HCEC 1CT (cell line): ENCODE results near the gene MRPS7.

Experiments used
- DNase-seq: peaks from one replicate; pipeline ENCODE4 v3.0.0-alpha.2; 2017

Gene MRPS7

GRCh38 chr17:75313941-75314551, 52.4 kb downstream of the MRPS7 start:
- DNase-seq = peak; percentile 4

DNA sequence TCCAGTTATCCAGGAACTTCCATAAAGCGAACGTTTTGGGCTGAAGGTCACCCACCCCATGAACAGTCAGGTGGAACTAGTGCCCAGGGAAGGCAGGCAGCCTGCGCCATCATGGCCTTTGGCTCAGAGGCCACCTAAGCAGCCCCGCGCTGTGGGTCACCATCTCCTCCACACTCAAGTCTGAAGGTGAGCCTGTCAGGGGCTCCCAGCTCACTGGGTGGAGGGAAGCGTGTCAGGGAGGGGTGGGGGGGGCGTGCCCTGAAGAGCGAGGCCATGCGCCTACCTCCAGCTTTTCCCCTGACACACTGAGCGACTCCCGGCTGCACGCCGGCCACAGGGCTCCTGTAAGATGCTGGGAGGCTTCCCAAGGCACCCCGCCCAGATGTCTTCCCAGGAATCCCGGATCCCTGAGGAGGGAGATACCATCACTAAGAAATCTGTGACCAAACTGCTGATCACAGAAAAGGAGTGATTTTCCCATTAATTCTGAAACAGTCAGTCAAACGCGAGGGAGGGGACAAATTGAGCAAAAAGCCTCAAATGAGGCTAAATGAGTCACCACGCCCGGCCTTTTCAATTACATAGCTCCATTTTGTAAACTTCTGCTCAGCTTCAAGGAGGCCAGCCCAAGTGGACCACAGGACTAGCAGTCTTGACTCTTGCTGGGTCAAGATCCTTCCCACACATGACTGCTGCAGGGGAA, 54.0 kb downstream of the MRPS7 start:
- DNase-seq = peak; percentile 57
